H9 (cell line): ENCODE measurements around the gene BAG2. TPM values are rescaled to one million over a fixed set of nuclear protein-coding genes. Genes with fewer than 3 reads are reported as not detected.

Source experiments
- DNase-seq: peaks from one replicate; pipeline ENCODE4 v3.0.0-alpha.2; 2017
- H2AFZ ChIP-seq: one replicate; pipeline ENCODE4 v1.6.1; 2013; ENCODE audit warnings: mild to moderate bottlenecking, low read length, control low read depth, moderate library complexity
- H2AK5ac ChIP-seq: 2 replicates; pipeline ENCODE4 v1.6.1; 2013; ENCODE audit warnings: low read length, control low read depth, mixed read lengths; ENCODE audit not compliant: insufficient read length
- H2BK120ac ChIP-seq: one replicate; pipeline ENCODE4 v1.6.1; 2013; ENCODE audit warnings: low read depth, mild to moderate bottlenecking, low read length, control low read depth, inconsistent platforms; ENCODE audit not compliant: poor library complexity, severe bottlenecking
- H2BK12ac ChIP-seq: 2 replicates; pipeline ENCODE4 v1.6.1; 2013; ENCODE audit warnings: low read length, control low read depth, mixed read lengths, low read depth; ENCODE audit not compliant: insufficient read length
- H2BK15ac ChIP-seq: 2 replicates; pipeline ENCODE4 v1.6.1; 2013; ENCODE audit warnings: low read depth, low read length, control low read depth
- H2BK20ac ChIP-seq: one replicate; pipeline ENCODE4 v1.6.1; 2013; ENCODE audit warnings: low read depth, mild to moderate bottlenecking, low read length, control low read depth, inconsistent platforms; ENCODE audit not compliant: poor library complexity, severe bottlenecking
- H2BK5ac ChIP-seq: 2 replicates; pipeline ENCODE4 v1.6.1; 2013; ENCODE audit warnings: low read length, control low read depth, mixed read lengths; ENCODE audit not compliant: insufficient read length
- H3K14ac ChIP-seq: 2 replicates; pipeline ENCODE4 v1.6.1; 2013; ENCODE audit warnings: low read length, control low read depth; ENCODE audit not compliant: insufficient read depth
- H3K18ac ChIP-seq: 2 replicates; pipeline ENCODE4 v1.6.1; 2013; ENCODE audit warnings: low read depth, mild to moderate bottlenecking, mixed read lengths, low read length, control low read depth; ENCODE audit not compliant: insufficient read length
- H3K23ac ChIP-seq: 2 replicates; pipeline ENCODE4 v1.6.1; 2013; ENCODE audit warnings: low read length, control low read depth, mixed read lengths, low read depth; ENCODE audit not compliant: insufficient read length
- H3K23me2 ChIP-seq: 2 replicates; pipeline ENCODE4 v1.6.1; 2013; ENCODE audit warnings: low read depth, mild to moderate bottlenecking, mixed read lengths, low read length, control low read depth; ENCODE audit not compliant: insufficient read length, poor library complexity, severe bottlenecking
- H3K27ac ChIP-seq: 2 replicates; pipeline ENCODE4 v1.5.1; 2013; ENCODE audit warnings: low read length, control low read depth, mixed read lengths, low read depth; ENCODE audit not compliant: insufficient read length
- H3K27me3 ChIP-seq: 2 replicates; pipeline ENCODE4 v1.6.1; 2013; ENCODE audit warnings: low read length, control low read depth, inconsistent platforms; ENCODE audit not compliant: insufficient read depth
- H3K4ac ChIP-seq: 2 replicates; pipeline ENCODE4 v1.6.1; 2013; ENCODE audit warnings: low read depth, mild to moderate bottlenecking, control low read depth, inconsistent platforms, low read length, moderate library complexity
- H3K4me1 ChIP-seq: 2 replicates; pipeline ENCODE4 v1.6.1; 2013; ENCODE audit warnings: low read length, control low read depth, inconsistent platforms; ENCODE audit not compliant: insufficient read depth
- H3K4me2 ChIP-seq: 2 replicates; pipeline ENCODE4 v1.6.1; 2013; ENCODE audit warnings: low read length, control low read depth, mixed read lengths; ENCODE audit not compliant: insufficient read length, insufficient read depth
- H3K56ac ChIP-seq: 2 replicates; pipeline ENCODE4 v1.6.1; 2013; ENCODE audit warnings: low read depth, mild to moderate bottlenecking, mixed read lengths, low read length, control low read depth; ENCODE audit not compliant: insufficient read length
- H3K79me1 ChIP-seq: 2 replicates; pipeline ENCODE4 v1.6.1; 2013; ENCODE audit warnings: low read depth, mild to moderate bottlenecking, moderate library complexity, low read length, control low read depth, inconsistent platforms; ENCODE audit not compliant: insufficient read depth, poor library complexity, severe bottlenecking
- H3K79me2 ChIP-seq: 2 replicates; pipeline ENCODE4 v1.6.1; 2013; ENCODE audit warnings: low read length, control low read depth, inconsistent platforms; ENCODE audit not compliant: insufficient read depth
- H3K9ac ChIP-seq: 2 replicates; pipeline ENCODE4 v1.6.1; 2013; ENCODE audit warnings: low read length, control low read depth, mixed read lengths; ENCODE audit not compliant: insufficient read length; ENCODE audit errors: extremely low read depth
- H3K9me3 ChIP-seq: one replicate; pipeline ENCODE4 v1.6.1; 2013; ENCODE audit warnings: low read depth, low read length, inconsistent platforms; ENCODE audit not compliant: control insufficient read depth
- H3T11ph ChIP-seq: one replicate; pipeline ENCODE4 v1.6.1; 2013; ENCODE audit warnings: mild to moderate bottlenecking, low read length, control low read depth, inconsistent platforms
- H4K20me1 ChIP-seq: one replicate; pipeline ENCODE4 v1.6.1; 2013; ENCODE audit not compliant: control insufficient read depth, insufficient read length, insufficient read depth
- H4K5ac ChIP-seq: 2 replicates; pipeline ENCODE4 v1.6.1; 2013; ENCODE audit warnings: low read depth, mild to moderate bottlenecking, mixed read lengths, low read length, control low read depth; ENCODE audit not compliant: insufficient read length
- H4K8ac ChIP-seq: replicated peaks from 2 replicates; pipeline ENCODE4 v1.6.1; 2013; ENCODE audit warnings: low read length, control low read depth, mixed read lengths, low read depth; ENCODE audit not compliant: insufficient read length
- H4K91ac ChIP-seq: 2 replicates; pipeline ENCODE4 v1.6.1; 2013; ENCODE audit warnings: low read depth, mild to moderate bottlenecking, moderate library complexity, mixed read lengths, low read length, control low read depth; ENCODE audit not compliant: insufficient read length
- H3K27ac Mint-ChIP-seq, 3 experiments: 2 replicates in 2 of 3; 3 replicates in 1 of 3; pipeline ENCODE4 v1.8.0; 2020 to 2021; ENCODE audit warnings: mixed read lengths in 3 of 3, mild to moderate bottlenecking in 1 of 3, moderate library complexity in 1 of 3
- H3K27me3 Mint-ChIP-seq: 2 replicates; pipeline ENCODE4 v1.8.0; 2021; ENCODE audit warnings: low read depth, mild to moderate bottlenecking, moderate library complexity, mixed read lengths
- H3K36me3 Mint-ChIP-seq, 3 experiments: 2 replicates in 2 of 3; 3 replicates in 1 of 3; pipeline ENCODE4 v1.8.0; 2020 to 2021; ENCODE audit warnings: low read depth in 3 of 3, mixed read lengths in 3 of 3; ENCODE audit not compliant: insufficient read depth in 1 of 3
- H3K4me1 Mint-ChIP-seq, 2 experiments: 2 replicates each; pipeline ENCODE4 v1.8.0; 2020; ENCODE audit warnings: mixed read lengths in 2 of 2
- H3K4me3 Mint-ChIP-seq, 2 experiments: 2 replicates in 1 of 2; 3 replicates in 1 of 2; pipeline ENCODE4 v1.8.0; 2020 to 2021; ENCODE audit warnings: mild to moderate bottlenecking in 2 of 2, mixed read lengths in 2 of 2, moderate library complexity in 1 of 2
- H3K9me3 Mint-ChIP-seq, 2 experiments: 2 replicates in 1 of 2; 3 replicates in 1 of 2; pipeline ENCODE4 v1.8.0; 2020; ENCODE audit warnings: mild to moderate bottlenecking in 2 of 2, mixed read lengths in 2 of 2, moderate library complexity in 1 of 2
- CTCF ChIP-seq: fragments of 200-600 bp; sonication (generic); conservative IDR thresholded peaks from 3 replicates; pipeline ENCODE4 v1.8.0; 2021; ENCODE audit warnings: antibody characterized with exemption, mild to moderate bottlenecking
- WGBS: extraction: QIAGEN DNeasy Blood & Tissue Kit; methylation state at CpG from one replicate; pipeline ENCODE4 v1.1.7; 2013; ENCODE audit warnings: missing lambda C conversion rate, low lambda C conversion rate, mixed read lengths; ENCODE audit not compliant: insufficient read length; ENCODE audit errors: extremely low coverage; 5-methylcytosine and 5-hydroxymethylcytosine counted together
- total RNA-seq: library from RNA; stranded (reverse); gene quantifications from 2 replicates; pipeline ENCODE4 v1.2.1, GENCODE V29; 2021

The BAG2 gene
- total RNA-seq, 1 experiment from 2014 or later = 8.4 TPM

GRCh38 chr6:57190140-57190539, 18.0 kb downstream of the BAG2 start:
- no CpG with 5 or more reads among the region's 2 CpGs for WGBS
- H3K79me1 ChIP-seq = no peaks in the 10 kb centered on the region

More at GRCh38 chr6:57190140-57190539, 18.0 kb downstream of the BAG2 start:
- Mint-ChIP-seq H3K36me3 (peaks cover 5 to 47% (median 29%) of the 10 kb centered on the region in 3 experiments; a peak in 5 of 7 replicates), H3K27me3 (no peaks in the 10 kb centered on the region), H3K9me3 (no peaks in the 10 kb centered on the region), H3K4me3 (no peak overlapping the region), H3K4me1 (no peaks in the 10 kb centered on the region), H3K27ac (no peak overlapping the region)
- no peak overlapping the region for H2BK15ac ChIP-seq
- H4K91ac ChIP-seq = no peak overlapping the region
- H4K8ac ChIP-seq = no peak overlapping the region
- no peak overlapping the region for H3K14ac ChIP-seq
- H2BK5ac ChIP-seq = no peak overlapping the region
- no peak overlapping the region for H2BK20ac ChIP-seq
- H2AFZ ChIP-seq = no peak overlapping the region
- no peaks in the 10 kb centered on the region for H3K23me2 ChIP-seq
- no peak overlapping the region for H2AK5ac ChIP-seq
- H2BK120ac ChIP-seq = no peak overlapping the region
- H3K18ac ChIP-seq = no peak overlapping the region
- TF ChIP-seq CTCF = no peak; the same call in 2 of the 3 replicates
- no peak overlapping the region for H3T11ph ChIP-seq
- H3K4me1 ChIP-seq = no peaks in the 10 kb centered on the region
- no peaks in the 10 kb centered on the region for H3K79me2 ChIP-seq
- no peak overlapping the region for H3K9ac ChIP-seq
- H2BK12ac ChIP-seq = no peak overlapping the region
- H4K5ac ChIP-seq = no peak overlapping the region
- H3K4ac ChIP-seq = no peak overlapping the region
- no peaks in the 10 kb centered on the region for H3K27me3 ChIP-seq
- H3K9me3 ChIP-seq = no peaks in the 10 kb centered on the region
- H3K23ac ChIP-seq = no peak overlapping the region
- no peak overlapping the region for H3K4me2 ChIP-seq
- H3K27ac ChIP-seq = no peak overlapping the region
- no peak for DNase-seq
- H4K20me1 ChIP-seq = no peaks in the 10 kb centered on the region
- H3K56ac ChIP-seq = no peak overlapping the region
